K562 (cell line): ENCODE data around the gene SMCO3. TPM values are rescaled to one million over a fixed set of nuclear protein-coding genes. Genes with fewer than 3 reads are reported as not detected.

Experiments
- BRD4 ChIP-seq: fragments of 200-600 bp; sonication (generic); IDR thresholded peaks from 2 replicates; pipeline ENCODE4 v1.6.1; 2017; ENCODE audit warnings: inconsistent platforms
- FOS ChIP-seq: IDR thresholded peaks from 3 replicates; pipeline ENCODE4 v1.6.1; 2011; ENCODE audit not compliant: insufficient read length; ENCODE audit errors: extremely low read depth
- HIVEP1 ChIP-seq: fragments of 250-450 bp; sonication (Bioruptor Pico); IDR thresholded peaks from 2 replicates; pipeline ENCODE4 v1.4.0; 2020; ENCODE audit warnings: mild to moderate bottlenecking
- ID3 ChIP-seq, 2 experiments: fragments of 250-450 bp in 1 of 2; fragments of 450-650 bp in 1 of 2; sonication (Bioruptor Pico) in 1 of 2; IDR thresholded peaks; 2 replicates each; pipeline versions ENCODE4 v1.6.1 to v1.8.0; 2016 to 2021; ENCODE audit warnings: mild to moderate bottlenecking in 2 of 2, moderate library complexity in 2 of 2, missing compliant biosample characterization in 1 of 2, missing genetic modification characterization in 1 of 2
- NR0B1 ChIP-seq: fragments of 450-650 bp; IDR thresholded peaks from one replicate; pipeline ENCODE4 v1.6.1; 2018; ENCODE audit warnings: mild to moderate bottlenecking, moderate library complexity; ENCODE audit not compliant: partially characterized antibody
- NR4A1 ChIP-seq, 2 experiments: fragments of 250-450 bp in 1 of 2; fragments of 450-650 bp in 1 of 2; sonication (Bioruptor Pico) in 1 of 2; IDR thresholded peaks; 2 replicates each; pipeline versions ENCODE4 v1.4.0 to v1.6.1; 2016 to 2020; ENCODE audit warnings: mild to moderate bottlenecking in 2 of 2, missing compliant biosample characterization in 1 of 2, missing genetic modification characterization in 1 of 2, moderate library complexity in 1 of 2
- POLR2G ChIP-seq: fragments of 200-400 bp; formaldehyde crosslinking; IDR thresholded peaks from 2 replicates; pipeline ENCODE4 v1.6.1; 2017; ENCODE audit warnings: low read depth, mild to moderate bottlenecking, antibody characterized with exemption, low read length, moderate library complexity
- PRDM10 ChIP-seq: fragments of 450-650 bp; IDR thresholded peaks from 2 replicates; pipeline ENCODE4 v1.6.1; 2018; ENCODE audit not compliant: partially characterized antibody
- RB1 ChIP-seq: fragments of 450-650 bp; IDR thresholded peaks from 2 replicates; pipeline ENCODE4 v1.6.1; 2017; ENCODE audit warnings: low read depth, mild to moderate bottlenecking
- polyA plus RNA-seq, 8 experiments: library from polyadenylated mRNA; depleted of rRNA in 4 of 8; stranded (reverse) in 5 of 8; unstranded in 3 of 8; fragments of >200 nt; fragmentation: Nextera tagmentation in 2 of 8; fragmentation: Illumina TruSeq in 1 of 8; extraction: Ambion mirVana in 2 of 8; extraction: Trizol in 1 of 8; gene quantifications; 2 replicates each; pipeline versions ENCODE4 v1.2.1 to v1.2.3, GENCODE V29; 2011 to 2014; ENCODE audit warnings: inconsistent platforms in 1 of 8, missing spikeins in 1 of 8
- total RNA-seq, 7 experiments: library from RNA; depleted of rRNA in 6 of 7; stranded (reverse); fragments of >200 nt in 6 of 7; fragmentation: Illumina TruSeq in 2 of 7; extraction: Trizol in 2 of 7; gene quantifications; 2 replicates each; pipeline versions ENCODE4 v1.2.1 to v1.2.3, GENCODE V29; 2011 to 2021; ENCODE audit warnings: low replicate concordance in 1 of 7
- TF ChIP-seq, protein P1 (sequence below), 2 experiments: fragments of 450-650 bp; IDR thresholded peaks; 2 replicates each; pipeline ENCODE4 v1.6.1; 2016

SMCO3 gene
- total and polyA plus RNA-seq, 9 of the 15 experiments (the other 6 are each of a cell fraction or from before 2014, with no cell fraction given): 0.10 to 0.14 TPM; not detected in 7

DNA sequence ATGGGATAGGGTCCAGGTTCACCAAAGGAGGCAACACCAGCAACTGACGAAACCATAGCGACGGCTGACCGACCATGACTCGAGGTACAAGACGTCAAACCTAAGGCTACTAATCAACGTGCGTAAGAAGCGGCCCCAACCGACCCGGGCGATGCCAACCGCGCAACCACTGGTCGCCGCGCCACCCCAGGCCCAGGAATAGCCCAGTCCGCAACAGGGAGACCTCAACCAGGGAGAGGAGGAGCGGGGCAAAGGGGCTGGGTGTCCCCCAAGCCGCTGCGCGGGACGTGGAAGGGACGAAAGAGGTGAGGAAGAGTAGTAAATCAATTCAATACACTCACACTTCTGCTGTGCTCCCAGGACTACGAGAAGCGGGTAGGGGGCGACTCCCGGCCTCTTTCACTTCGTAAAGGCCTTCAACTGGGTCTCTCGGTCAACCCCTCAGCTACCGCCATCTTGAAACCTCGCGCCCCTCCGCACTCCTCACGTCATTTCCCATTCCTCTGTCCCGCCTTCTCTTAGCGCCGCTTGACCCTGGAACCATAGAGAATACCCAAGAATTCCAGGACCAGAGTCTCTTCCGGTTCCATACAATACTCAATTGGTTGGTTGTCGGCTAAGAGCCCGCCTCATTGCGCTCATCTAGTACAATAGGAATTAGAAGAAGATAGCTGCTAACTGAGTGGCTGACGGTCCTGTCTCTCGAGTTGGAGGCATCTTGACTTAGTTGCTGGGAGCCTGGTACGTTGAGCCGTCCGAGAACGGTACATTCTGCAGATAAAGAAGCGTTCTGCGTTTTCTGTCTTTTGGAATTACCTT, 10.8 kb downstream of the SMCO3 start, which contains the start of the genes C12orf60 and WBP11 (continued):
- TF ChIP-seq ID3 (CRISPR knock-in tag; IDR thresholded peaks at IDR 0.05) (no peak), ID3 (tag; IDR thresholded peaks at IDR 0.05) (peak; percentile 18; the same call in 1 of the 2 replicates), FOS (peak; percentile 70), POLR2G (peak; percentile 67), PRDM10 (peak; percentile 23), HIVEP1 (CRISPR knock-in tag) (no peak), BRD4 (0 out of 2 replicates have a peak, but pooled peaks have one; percentile 59), RB1 (0 out of 2 replicates have a peak, but pooled peaks have one; percentile 17), NR0B1 (no peak), NR4A1 (CRISPR knock-in tag; IDR thresholded peaks at IDR 0.05) (no peak), NR4A1 (tag; IDR thresholded peaks at IDR 0.05) (no peak)
- TF ChIP-seq, protein P1, sequence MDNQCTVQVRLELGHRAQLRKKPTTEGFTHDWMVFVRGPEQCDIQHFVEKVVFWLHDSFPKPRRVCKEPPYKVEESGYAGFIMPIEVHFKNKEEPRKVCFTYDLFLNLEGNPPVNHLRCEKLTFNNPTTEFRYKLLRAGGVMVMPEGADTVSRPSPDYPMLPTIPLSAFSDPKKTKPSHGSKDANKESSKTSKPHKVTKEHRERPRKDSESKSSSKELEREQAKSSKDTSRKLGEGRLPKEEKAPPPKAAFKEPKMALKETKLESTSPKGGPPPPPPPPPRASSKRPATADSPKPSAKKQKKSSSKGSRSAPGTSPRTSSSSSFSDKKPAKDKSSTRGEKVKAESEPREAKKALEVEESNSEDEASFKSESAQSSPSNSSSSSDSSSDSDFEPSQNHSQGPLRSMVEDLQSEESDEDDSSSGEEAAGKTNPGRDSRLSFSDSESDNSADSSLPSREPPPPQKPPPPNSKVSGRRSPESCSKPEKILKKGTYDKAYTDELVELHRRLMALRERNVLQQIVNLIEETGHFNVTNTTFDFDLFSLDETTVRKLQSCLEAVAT (IDR thresholded peaks at IDR 0.05): no peak
